NCI-H2196 (cell line): Measurements from ENCODE around the gene DOCK10.
"Not testable (repeated sequence)": the region's sequence is repeated elsewhere in the genome, so short reads cannot be mapped to it uniquely, and the experiment has no call there.

Source experiments
- DNase-seq: peaks from one replicate; lab custom pipeline; 2025; ENCODE audit not compliant: unreplicated experiment; lab: John Stamatoyannopoulos, UW

DOCK10 gene

GRCh38 chr2:224951723-224952481 lies 90.4 kb downstream of the DOCK10 start:
- no peak for DNase-seq

- no peak for DNase-seq
These were observed 93.4 kb downstream of the DOCK10 start for GRCh38 chr2:224948859-224949258.

- DNase-seq, result no peak
These were observed 94.3 kb downstream of the DOCK10 start for GRCh38 chr2:224948005-224948404.

- no peak for DNase-seq
These were observed 94.7 kb downstream of the DOCK10 start for GRCh38 chr2:224947566-224947965.

GRCh38 chr2:224946895-224947294 lies 95.4 kb downstream of the DOCK10 start:
- DNase-seq, result no peak

- DNase-seq, result no peak
These were observed 97.3 kb downstream of the DOCK10 start for GRCh38 chr2:224944707-224945547.

GRCh38 chr2:224943601-224944041 lies 98.6 kb downstream of the DOCK10 start:
- not testable (repeated sequence) for DNase-seq

GRCh38 chr2:224941960-224942359 lies 100.3 kb downstream of the DOCK10 start:
- DNase-seq, result no peak

GRCh38 chr2:224940618-224941017 lies 101.7 kb downstream of the DOCK10 start:
- DNase-seq, result no peak

GRCh38 chr2:224938651-224939182 lies 103.6 kb downstream of the DOCK10 start:
- DNase-seq, result no peak

GRCh38 chr2:224937887-224938286 lies 104.4 kb downstream of the DOCK10 start:
- no peak for DNase-seq

- no peak for DNase-seq
These were observed 107.6 kb downstream of the DOCK10 start for GRCh38 chr2:224934526-224935188.

- DNase-seq, result no peak
These were observed 108.8 kb downstream of the DOCK10 start for GRCh38 chr2:224933431-224933830.

- DNase-seq, result no peak
These were observed 109.7 kb downstream of the DOCK10 start for GRCh38 chr2:224932522-224932921.

GRCh38 chr2:224931956-224932355 lies 110.3 kb downstream of the DOCK10 start:
- no peak for DNase-seq

- DNase-seq, result no peak
These were observed 111.3 kb downstream of the DOCK10 start for GRCh38 chr2:224930990-224931389.

GRCh38 chr2:224930124-224930523 lies 112.1 kb downstream of the DOCK10 start:
- no peak for DNase-seq

- no peak for DNase-seq
These were observed 112.8 kb downstream of the DOCK10 start for GRCh38 chr2:224929512-224929911.

GRCh38 chr2:224927646-224928173 lies 114.6 kb downstream of the DOCK10 start:
- DNase-seq, result no peak

- DNase-seq, result no peak
These were observed 115.3 kb downstream of the DOCK10 start for GRCh38 chr2:224927011-224927410.

GRCh38 chr2:224925810-224926100 lies 116.5 kb downstream of the DOCK10 start:
- DNase-seq, result no peak
